Endothelial cell of umbilical vein (primary cell): ENCODE results near the gene DCDC1. TPM values are rescaled to one million over a fixed set of nuclear protein-coding genes. Genes with fewer than 3 reads are reported as not detected.

ENCODE experiments used
- BruUV-seq: library from RNA; stranded (reverse); fragments of 400-500 nt; replicated peaks from 2 replicates; lab custom pipeline; 2021; lab: Mats Ljungman, UMichigan
- CTCF ChIA-PET: fragments of 300-600, 350-600 bp; sonication (Branson Sonifier 250); formaldehyde crosslinking; loops from one replicate; lab custom pipeline; 2021; ENCODE audit warnings: antibody characterized with exemption, inconsistent platforms; lab: Charles Lee
- POLR2A ChIA-PET: fragments of 300-600, 350-600 bp; sonication (Branson Sonifier 250); formaldehyde crosslinking; loops from one replicate; lab custom pipeline; 2021; ENCODE audit warnings: antibody characterized with exemption, inconsistent platforms; lab: Charles Lee
- DNase-seq: peaks from one replicate; pipeline ENCODE4 v3.0.0-alpha.2; 2011; ENCODE audit warnings: low read depth, low spot score
- FAIRE-seq: peaks from 2 replicates; lab custom pipeline; 2011; peaks lifted over from hg19 to GRCh38; lab: Jason Lieb, UNC
- H2AFZ ChIP-seq: 2 replicates; pipeline ENCODE4 v1.6.0; 2012; ENCODE audit warnings: low read depth, low read length, control low read depth, inconsistent platforms
- H3K27ac ChIP-seq: 2 replicates; pipeline ENCODE4 v1.5.1; 2011; ENCODE audit warnings: low read depth, mild to moderate bottlenecking, control low read depth, low read length, moderate library complexity; ENCODE audit not compliant: insufficient read depth
- H3K27me3 ChIP-seq, 2 experiments: 2 replicates each; pipeline versions ENCODE4 v1.6.0 to v1.6.1; 2011; ENCODE audit warnings: low read length in 2 of 2, mixed read lengths in 1 of 2; ENCODE audit not compliant: control insufficient read depth in 2 of 2, insufficient read depth in 2 of 2
- H3K36me3 ChIP-seq, 2 experiments: 2 replicates in 1 of 2; 3 replicates in 1 of 2; pipeline ENCODE4 v1.5.1; 2011; ENCODE audit warnings: low read length in 2 of 2, mild to moderate bottlenecking in 1 of 2, moderate library complexity in 1 of 2; ENCODE audit not compliant: control insufficient read depth in 2 of 2, insufficient read depth in 2 of 2; ENCODE audit errors: extremely low read depth in 1 of 2
- H3K4me1 ChIP-seq: 3 replicates; pipeline ENCODE4 v1.5.1; 2011; ENCODE audit warnings: mild to moderate bottlenecking, low read length; ENCODE audit not compliant: control insufficient read depth, insufficient read depth; ENCODE audit errors: extremely low read depth
- H3K4me2 ChIP-seq: 2 replicates; pipeline ENCODE4 v1.6.1; 2011; ENCODE audit warnings: low read length, control low read depth, mixed read lengths; ENCODE audit not compliant: insufficient read depth
- H3K4me3 ChIP-seq, 3 experiments: fragments of 200-600 bp in 1 of 3; sonication (generic), shearing (Covaris generic) in 1 of 3; replicated peaks in 1 of 3; 2 replicates each; pipeline ENCODE4 v1.5.1; 2011 to 2016; ENCODE audit warnings: control low read depth in 3 of 3, low read length in 3 of 3, mild to moderate bottlenecking in 2 of 3, inconsistent platforms in 1 of 3, low read depth in 1 of 3, moderate library complexity in 1 of 3; ENCODE audit not compliant: insufficient read depth in 1 of 3
- H3K79me2 ChIP-seq: 2 replicates; pipeline ENCODE4 v1.6.0; 2012; ENCODE audit warnings: low read length, inconsistent platforms; ENCODE audit not compliant: control insufficient read depth, insufficient read depth
- H3K9ac ChIP-seq: replicated peaks from 2 replicates; pipeline ENCODE3; 2011; ENCODE audit warnings: low read length, control low read depth; ENCODE audit not compliant: insufficient read depth; ENCODE audit errors: extremely low read depth
- H3K9me1 ChIP-seq: replicated peaks from 3 replicates; pipeline ENCODE4 v1.6.0; 2011; ENCODE audit warnings: mild to moderate bottlenecking, low read length; ENCODE audit not compliant: control insufficient read depth, insufficient read depth; ENCODE audit errors: extremely low read depth
- H3K9me3 ChIP-seq: replicated peaks from 2 replicates; pipeline ENCODE4 v1.5.1; 2012; ENCODE audit warnings: low read length, inconsistent platforms; ENCODE audit not compliant: control insufficient read depth, insufficient read depth
- H4K20me1 ChIP-seq: replicated peaks from 2 replicates; pipeline ENCODE3; 2011; ENCODE audit warnings: mild to moderate bottlenecking, low read length; ENCODE audit not compliant: control insufficient read depth, insufficient read depth; ENCODE audit errors: extremely low read depth
- JUN ChIP-seq: IDR thresholded peaks from 2 replicates; pipeline ENCODE4 v1.6.1; 2011; ENCODE audit warnings: borderline replicate concordance, low read depth; ENCODE audit not compliant: insufficient read length, insufficient read depth
- POLR2AphosphoS5 ChIP-seq: IDR thresholded peaks from 2 replicates; pipeline ENCODE4 v1.6.1; 2012; ENCODE audit warnings: low read depth, mild to moderate bottlenecking, control low read depth, low read length, moderate library complexity; ENCODE audit not compliant: insufficient read depth
- dilution Hi-C: fragments of 300-500 bp; cut with MboI; formaldehyde crosslinking; loops from one replicate; pipeline ENCODE4 v1.15.0; 2019; ENCODE audit warnings: low sequenced_read_pairs; ENCODE audit not compliant: extremely low pct_ligation_motif_present
- intact Hi-C: fragments of 100-400 bp; cut with micrococcal nuclease; formaldehyde crosslinking; loops from one replicate; pipeline ENCODE4 v1.10.0; 2022
- polyA plus RNA-seq, 4 experiments: library from polyadenylated mRNA; depleted of rRNA in 3 of 4; stranded (reverse) in 3 of 4; unstranded in 1 of 4; fragments of >200 nt; gene quantifications; 2 replicates each; pipeline versions ENCODE4 v1.2.1 to v1.2.3, GENCODE V29; 2011 to 2012; ENCODE audit warnings: missing spikeins in 1 of 4
- total RNA-seq: library from RNA; stranded (reverse); gene quantifications from 2 replicates; pipeline ENCODE4 v1.2.3, GENCODE V29; 2021
- TF ChIP-seq, protein P1 (sequence below), 2 donors: IDR thresholded peaks; 1 replicate in 1 of 2; 2 replicates in 1 of 2; pipeline ENCODE4 v1.5.1; 2011; ENCODE audit warnings: low read length in 2 of 2, mild to moderate bottlenecking in 2 of 2, moderate library complexity in 2 of 2, control low read depth in 1 of 2, inconsistent platforms in 1 of 2, low read depth in 1 of 2; ENCODE audit not compliant: insufficient read depth in 1 of 2; ENCODE audit errors: extremely low read depth in 1 of 2

DCDC1 gene
- total and polyA plus RNA-seq, 2 donors (not counting 3 experiments of a cell fraction or from before 2014, with no cell fraction given), result 0.04 TPM; not detected in 1

DNA sequence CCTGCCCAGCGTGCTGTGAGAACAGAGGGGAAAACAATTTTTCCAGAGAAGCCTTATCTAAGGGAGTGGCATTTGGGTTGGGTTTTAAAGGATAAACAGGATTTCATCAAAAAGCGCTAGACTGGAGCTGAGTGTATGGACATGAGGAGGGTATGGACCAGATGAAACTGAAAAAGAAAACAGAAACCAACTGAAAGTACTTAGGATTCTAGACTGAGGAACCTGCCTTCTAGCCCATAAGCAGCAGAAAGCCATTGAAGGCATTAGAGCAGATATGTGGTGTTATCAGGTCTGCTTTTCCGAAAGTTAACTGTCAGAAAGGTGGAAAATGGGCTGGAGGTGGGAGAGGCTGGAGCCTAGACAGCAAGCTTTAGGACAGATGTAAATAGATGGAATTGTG lies 443.4 kb downstream of the DCDC1 start:
- Histone ChIP-seq H3K9ac (no peak overlapping the region), H3K9me1 (no peaks in the 10 kb centered on the region), H3K27me3 (no peaks in the 10 kb centered on the region), H3K9me3 (no peaks in the 10 kb centered on the region), H3K4me3 (no peak overlapping the region), H2AFZ (no peak overlapping the region), H3K79me2 (no peaks in the 10 kb centered on the region), H3K27ac (no peak overlapping the region), H3K36me3 (no peaks in the 10 kb centered on the region), H4K20me1 (no peaks in the 10 kb centered on the region), H3K4me1 (no peaks in the 10 kb centered on the region), H3K4me2 (no peak overlapping the region)
- TF ChIP-seq, protein P1, sequence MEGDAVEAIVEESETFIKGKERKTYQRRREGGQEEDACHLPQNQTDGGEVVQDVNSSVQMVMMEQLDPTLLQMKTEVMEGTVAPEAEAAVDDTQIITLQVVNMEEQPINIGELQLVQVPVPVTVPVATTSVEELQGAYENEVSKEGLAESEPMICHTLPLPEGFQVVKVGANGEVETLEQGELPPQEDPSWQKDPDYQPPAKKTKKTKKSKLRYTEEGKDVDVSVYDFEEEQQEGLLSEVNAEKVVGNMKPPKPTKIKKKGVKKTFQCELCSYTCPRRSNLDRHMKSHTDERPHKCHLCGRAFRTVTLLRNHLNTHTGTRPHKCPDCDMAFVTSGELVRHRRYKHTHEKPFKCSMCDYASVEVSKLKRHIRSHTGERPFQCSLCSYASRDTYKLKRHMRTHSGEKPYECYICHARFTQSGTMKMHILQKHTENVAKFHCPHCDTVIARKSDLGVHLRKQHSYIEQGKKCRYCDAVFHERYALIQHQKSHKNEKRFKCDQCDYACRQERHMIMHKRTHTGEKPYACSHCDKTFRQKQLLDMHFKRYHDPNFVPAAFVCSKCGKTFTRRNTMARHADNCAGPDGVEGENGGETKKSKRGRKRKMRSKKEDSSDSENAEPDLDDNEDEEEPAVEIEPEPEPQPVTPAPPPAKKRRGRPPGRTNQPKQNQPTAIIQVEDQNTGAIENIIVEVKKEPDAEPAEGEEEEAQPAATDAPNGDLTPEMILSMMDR (IDR thresholded peaks at IDR 0.05; ENCODE audit: extremely low read depth in 1 of 2, insufficient read depth in 1 of 2, low read depth in 1 of 2, low read length in 2 of 2), result no peak
- TF ChIP-seq JUN, result no peak
- DNase-seq (no peak), FAIRE-seq (no peak)
- CTCF ChIA-PET, result interaction anchor here (2.8 kb wide), 1 partner anchor 12 kb away, joined by 17 read pairs; no protein-coding TSS in a partner anchor
- intact Hi-C loops, result no loop called here
- no TSS peak for BruUV-seq
- POLR2A ChIA-PET, result no interaction called here
- dilution Hi-C loops, result no loop called here

DNA sequence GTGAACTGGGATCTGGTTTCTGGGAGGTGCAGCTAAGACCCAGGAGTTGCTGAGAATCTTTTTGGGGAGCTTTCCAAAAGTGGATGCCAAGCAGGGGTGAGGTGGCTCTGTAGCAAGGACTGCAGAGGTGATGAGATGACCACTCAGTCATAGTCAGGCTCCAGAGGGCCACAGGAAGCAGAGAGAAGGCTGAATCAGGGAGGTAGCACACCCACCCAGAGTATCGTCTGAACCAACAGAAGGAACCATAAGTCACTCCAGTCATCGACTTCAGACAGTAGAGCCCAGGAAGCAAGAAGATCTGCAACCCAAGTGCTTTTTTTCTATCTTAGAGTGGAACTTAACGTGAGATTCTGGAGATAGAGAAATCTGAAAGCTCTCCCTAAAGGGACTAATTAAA lies 447.7 kb downstream of the DCDC1 start:
- H3K9me3 ChIP-seq, result no peaks in the 10 kb centered on the region
- no peak overlapping the region for H3K9ac ChIP-seq
- TF ChIP-seq POLR2AphosphoS5, result no peak
- ChIA-PET CTCF (no interaction called here), POLR2A (no interaction called here)
- no TSS peak for BruUV-seq
- H3K4me3 ChIP-seq, result no peak overlapping the region
- dilution Hi-C loops, result no loop called here
- no peak for FAIRE-seq
- no peak overlapping the region for H3K4me2 ChIP-seq
- no peak overlapping the region for H2AFZ ChIP-seq
- no peaks in the 10 kb centered on the region for H4K20me1 ChIP-seq
- H3K9me1 ChIP-seq, result no peaks in the 10 kb centered on the region
- no peak for DNase-seq
- peaks cover 0 to 6% of the 10 kb centered on the region in 2 experiments for H3K27me3 ChIP-seq
- intact Hi-C loops, result no loop called here
- no peaks in the 10 kb centered on the region for H3K36me3 ChIP-seq
- no peak overlapping the region for H3K27ac ChIP-seq
- no peaks in the 10 kb centered on the region for H3K4me1 ChIP-seq
- H3K79me2 ChIP-seq, result no peaks in the 10 kb centered on the region
